Panc1 (cell line): Measurements from ENCODE around the gene AADACL2. TPM values are rescaled to one million over a fixed set of nuclear protein-coding genes. Genes with fewer than 3 reads are reported as not detected.

ENCODE experiments used
- ATAC-seq: fragments of 200-7000 bp; cut with Tn5 transposase; 2 replicates; pipeline ENCODE4 v1.9.1; 2020; ENCODE audit warnings: mild to moderate bottlenecking, moderate library complexity
- BruUV-seq: library from RNA; stranded (reverse); fragments of 400-500 nt; replicated peaks from 2 replicates; lab custom pipeline; 2021; lab: Mats Ljungman, UMichigan
- CTCF ChIA-PET: fragments of 300-600 bp; sonication (Branson Sonifier 250); formaldehyde crosslinking; loops from one replicate; lab custom pipeline; 2022; ENCODE audit warnings: antibody characterized with exemption; lab: Charles Lee
- POLR2A ChIA-PET: fragments of 300-600 bp; sonication (Branson Sonifier 250); formaldehyde crosslinking; loops from one replicate; lab custom pipeline; 2022; ENCODE audit warnings: antibody characterized with exemption; lab: Charles Lee
- DNase-seq: peaks from one replicate; pipeline ENCODE4 v3.0.0-alpha.2; 2010; ENCODE audit warnings: low read depth, low spot score
- H3K27ac ChIP-seq: 2 replicates; pipeline ENCODE4 v1.5.1; 2011; ENCODE audit warnings: mild to moderate bottlenecking, low read length, inconsistent platforms
- H3K27me3 ChIP-seq: fragments of 200-500 bp; sonication (Bioruptor generic); 2 replicates; pipeline ENCODE4 v1.6.0; 2014; ENCODE audit warnings: low read length, inconsistent platforms; ENCODE audit not compliant: control insufficient read depth, insufficient read depth
- H3K36me3 ChIP-seq: fragments of 200-500 bp; sonication (Bioruptor generic); 2 replicates; pipeline ENCODE4 v1.5.1; 2014; ENCODE audit warnings: inconsistent platforms, mild to moderate bottlenecking, low read length, moderate library complexity; ENCODE audit not compliant: control insufficient read depth, insufficient read depth
- H3K4me1 ChIP-seq: 2 replicates; pipeline ENCODE4 v1.5.1; 2011; ENCODE audit warnings: inconsistent platforms, mild to moderate bottlenecking, low read length, moderate library complexity; ENCODE audit not compliant: control insufficient read depth, insufficient read depth
- H3K4me3 ChIP-seq, 2 experiments: 2 replicates each; pipeline ENCODE4 v1.5.1; 2011 to 2012; ENCODE audit warnings: low read depth in 2 of 2, low read length in 2 of 2, mild to moderate bottlenecking in 2 of 2, inconsistent platforms in 1 of 2, moderate library complexity in 1 of 2
- H3K9me3 ChIP-seq: fragments of 200-500 bp; sonication (Bioruptor generic); 2 replicates; pipeline ENCODE4 v1.5.1; 2014; ENCODE audit warnings: low read depth, mild to moderate bottlenecking, inconsistent platforms, low read length, moderate library complexity; ENCODE audit not compliant: control insufficient read depth, insufficient read depth
- POLR2AphosphoS5 ChIP-seq: IDR thresholded peaks from 2 replicates; pipeline ENCODE4 v1.6.1; 2012; ENCODE audit warnings: mild to moderate bottlenecking, low read depth, low read length, moderate library complexity
- REST ChIP-seq, 2 experiments: IDR thresholded peaks; 2 replicates each; pipeline ENCODE4 v1.6.1; 2011 to 2012; ENCODE audit warnings: low read depth in 2 of 2, control low read depth in 1 of 2, low read length in 1 of 2, mild to moderate bottlenecking in 1 of 2, moderate library complexity in 1 of 2; ENCODE audit not compliant: insufficient read depth in 1 of 2
- SIN3A ChIP-seq: IDR thresholded peaks from 2 replicates; pipeline ENCODE4 v1.6.1; 2012; ENCODE audit warnings: low read depth, mild to moderate bottlenecking, low read length, moderate library complexity, borderline replicate concordance; ENCODE audit not compliant: insufficient read depth
- TCF7L2 ChIP-seq: IDR thresholded peaks from 2 replicates; pipeline ENCODE4 v1.6.1; 2011; ENCODE audit warnings: mild to moderate bottlenecking, low read depth, low read length, inconsistent platforms
- in situ Hi-C: cut with HindIII; loops from 2 replicates; pipeline ENCODE4 v1.10.0; 2016; ENCODE audit warnings: low sequenced_read_pairs, low pct_unique_long_range_greater_than_20kb
- intact Hi-C: fragments of 100-400 bp; cut with micrococcal nuclease; formaldehyde crosslinking; loops from one replicate; pipeline ENCODE4 v1.10.0; 2022; ENCODE audit not compliant: unreplicated experiment
- total RNA-seq: library from RNA; stranded (reverse); gene quantifications from one replicate; pipeline ENCODE4 v1.2.1, GENCODE V29; 2021; ENCODE audit not compliant: unreplicated experiment
- TF ChIP-seq, protein P1 (sequence below): fragments of 450-650 bp; IDR thresholded peaks from 2 replicates; pipeline ENCODE4 v1.5.1; 2017; ENCODE audit warnings: mild to moderate bottlenecking

The AADACL2 gene
- total RNA-seq, 1 experiment from 2014 or later = not detected

DNA sequence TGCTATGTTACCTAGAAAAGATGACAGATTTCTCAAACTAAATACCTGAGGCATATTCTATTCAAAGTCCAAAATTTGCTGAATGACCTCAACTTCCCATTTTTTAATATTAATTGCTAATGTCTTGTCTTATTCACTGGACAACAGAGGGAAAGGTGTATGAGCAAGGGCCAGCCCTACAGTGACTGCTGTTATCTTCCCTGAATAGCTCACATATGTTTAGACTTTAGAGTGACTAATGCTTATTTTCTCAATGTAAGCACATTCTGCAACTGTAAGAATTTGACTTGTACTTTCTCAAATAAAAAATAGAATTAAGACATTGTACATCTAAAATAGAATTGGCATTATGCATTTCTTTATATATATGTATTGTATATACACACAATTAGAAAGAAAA lies 26.5 kb upstream of the AADACL2 start:
- ATAC-seq (no peak), DNase-seq (no peak)
- POLR2A ChIA-PET = no interaction called here
- Histone ChIP-seq H3K27me3 (no peaks in the 10 kb centered on the region), H3K4me1 (no peaks in the 10 kb centered on the region), H3K4me3 (no peak overlapping the region), H3K36me3 (no peaks in the 10 kb centered on the region), H3K9me3 (no peaks in the 10 kb centered on the region), H3K27ac (no peak overlapping the region)
- TF ChIP-seq SIN3A = no peak
- TF ChIP-seq POLR2AphosphoS5 = no peak
- TF ChIP-seq, protein P1, sequence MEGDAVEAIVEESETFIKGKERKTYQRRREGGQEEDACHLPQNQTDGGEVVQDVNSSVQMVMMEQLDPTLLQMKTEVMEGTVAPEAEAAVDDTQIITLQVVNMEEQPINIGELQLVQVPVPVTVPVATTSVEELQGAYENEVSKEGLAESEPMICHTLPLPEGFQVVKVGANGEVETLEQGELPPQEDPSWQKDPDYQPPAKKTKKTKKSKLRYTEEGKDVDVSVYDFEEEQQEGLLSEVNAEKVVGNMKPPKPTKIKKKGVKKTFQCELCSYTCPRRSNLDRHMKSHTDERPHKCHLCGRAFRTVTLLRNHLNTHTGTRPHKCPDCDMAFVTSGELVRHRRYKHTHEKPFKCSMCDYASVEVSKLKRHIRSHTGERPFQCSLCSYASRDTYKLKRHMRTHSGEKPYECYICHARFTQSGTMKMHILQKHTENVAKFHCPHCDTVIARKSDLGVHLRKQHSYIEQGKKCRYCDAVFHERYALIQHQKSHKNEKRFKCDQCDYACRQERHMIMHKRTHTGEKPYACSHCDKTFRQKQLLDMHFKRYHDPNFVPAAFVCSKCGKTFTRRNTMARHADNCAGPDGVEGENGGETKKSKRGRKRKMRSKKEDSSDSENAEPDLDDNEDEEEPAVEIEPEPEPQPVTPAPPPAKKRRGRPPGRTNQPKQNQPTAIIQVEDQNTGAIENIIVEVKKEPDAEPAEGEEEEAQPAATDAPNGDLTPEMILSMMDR = no peak
- TF ChIP-seq TCF7L2 = no peak
- TF ChIP-seq REST (IDR thresholded peaks at IDR 0.05; ENCODE audit: insufficient read depth in 1 of 2, low read depth in 2 of 2, low read length in 1 of 2) = no peak
- in situ Hi-C loops = no loop called here
- CTCF ChIA-PET = no interaction called here
- intact Hi-C loops = no loop called here
- BruUV-seq = no TSS peak

DNA sequence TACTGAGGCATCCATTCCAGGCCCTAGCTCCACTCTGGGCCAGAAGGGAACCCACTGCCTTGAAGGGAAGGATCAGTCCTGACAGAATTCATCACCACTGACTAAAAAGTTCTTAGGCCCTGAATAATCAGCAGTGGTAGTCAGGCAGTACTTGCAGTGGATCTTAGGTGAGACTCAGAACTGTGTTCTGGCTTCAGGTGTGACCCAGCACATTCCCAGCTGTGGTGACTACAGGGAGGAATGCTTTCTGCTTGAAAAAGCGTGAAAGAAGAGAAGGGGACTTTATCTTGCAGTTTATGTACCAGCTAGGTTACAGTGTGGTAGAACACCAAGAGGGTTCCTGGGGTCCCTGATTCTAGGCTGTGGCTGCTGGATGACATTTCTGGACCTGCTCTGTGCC lies 24.9 kb upstream of the AADACL2 start:
- Histone ChIP-seq H3K27ac (no peak overlapping the region), H3K36me3 (no peaks in the 10 kb centered on the region), H3K4me1 (no peaks in the 10 kb centered on the region), H3K27me3 (no peaks in the 10 kb centered on the region), H3K4me3 (no peak overlapping the region), H3K9me3 (peaks cover 2% of the 10 kb centered on the region)
- TF ChIP-seq REST (IDR thresholded peaks at IDR 0.05; ENCODE audit: insufficient read depth in 1 of 2, low read depth in 2 of 2, low read length in 1 of 2) (no peak), SIN3A (no peak)
- in situ Hi-C loops = no loop called here
- DNase-seq = no peak
- intact Hi-C loops = no loop called here
- ChIA-PET CTCF (no interaction called here), POLR2A (no interaction called here)
- BruUV-seq = no TSS peak
- ATAC-seq = no peak
